Measurements from ENCODE around the gene REP15. TPM values are rescaled to one million over a fixed set of nuclear protein-coding genes. Genes with fewer than 3 reads are reported as not detected.

Gene REP15
- total RNA-seq, 1 experiment from 2014 or later = 0.26 TPM

DNA sequence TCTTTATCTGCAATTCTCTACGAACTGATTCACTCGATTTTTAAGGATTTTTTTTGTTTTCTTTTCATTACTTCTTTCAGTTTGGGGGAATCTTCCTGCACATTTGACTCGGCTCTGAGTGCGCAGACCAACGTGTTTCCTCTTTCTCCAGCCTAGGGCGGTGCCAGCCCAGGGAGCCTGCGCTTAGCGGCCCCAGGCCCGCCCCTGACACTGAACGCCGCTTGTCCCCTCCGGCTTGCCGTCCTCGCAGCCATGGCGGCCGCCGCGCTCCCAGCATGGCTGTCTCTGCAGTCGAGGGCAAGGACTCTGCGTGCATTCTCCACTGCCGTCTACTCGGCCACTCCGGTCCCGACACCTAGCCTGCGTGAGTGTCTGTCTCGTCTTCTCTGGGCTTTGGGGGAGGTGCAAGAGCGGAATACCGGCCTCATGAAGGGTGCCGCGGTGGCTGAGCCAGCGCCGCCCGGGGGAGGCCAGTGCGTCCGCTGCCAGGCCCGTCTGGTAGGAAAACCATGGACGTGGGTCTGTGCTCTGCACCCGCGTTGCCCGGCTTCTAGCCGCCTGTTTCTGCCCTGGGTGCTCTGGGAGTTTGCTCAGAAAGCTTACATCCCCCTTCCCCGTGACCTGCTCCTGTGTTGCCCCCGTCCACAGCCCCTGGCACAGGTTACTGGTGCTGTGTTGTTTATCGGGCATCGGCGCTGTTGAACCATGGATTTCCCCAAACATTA is 14.5 kb downstream of the REP15 start, which contains the start of gene MRPS35 (continued):
- TF ChIP-seq ZBTB21 (CRISPR knock-in tag; IDR thresholded peaks at IDR 0.05; ENCODE audit: borderline replicate concordance) = no peak
- TF ChIP-seq ZNF423 (CRISPR knock-in tag; IDR thresholded peaks at IDR 0.05) = no peak
- no peak for TF ChIP-seq JUN (CRISPR knock-in tag; IDR thresholded peaks at IDR 0.05)
- TF ChIP-seq ESRRA (CRISPR knock-in tag; IDR thresholded peaks at IDR 0.05; ENCODE audit: borderline replicate concordance) = peak; percentile 56; the same call in 1 of the 2 replicates
- TF ChIP-seq, protein P1, sequence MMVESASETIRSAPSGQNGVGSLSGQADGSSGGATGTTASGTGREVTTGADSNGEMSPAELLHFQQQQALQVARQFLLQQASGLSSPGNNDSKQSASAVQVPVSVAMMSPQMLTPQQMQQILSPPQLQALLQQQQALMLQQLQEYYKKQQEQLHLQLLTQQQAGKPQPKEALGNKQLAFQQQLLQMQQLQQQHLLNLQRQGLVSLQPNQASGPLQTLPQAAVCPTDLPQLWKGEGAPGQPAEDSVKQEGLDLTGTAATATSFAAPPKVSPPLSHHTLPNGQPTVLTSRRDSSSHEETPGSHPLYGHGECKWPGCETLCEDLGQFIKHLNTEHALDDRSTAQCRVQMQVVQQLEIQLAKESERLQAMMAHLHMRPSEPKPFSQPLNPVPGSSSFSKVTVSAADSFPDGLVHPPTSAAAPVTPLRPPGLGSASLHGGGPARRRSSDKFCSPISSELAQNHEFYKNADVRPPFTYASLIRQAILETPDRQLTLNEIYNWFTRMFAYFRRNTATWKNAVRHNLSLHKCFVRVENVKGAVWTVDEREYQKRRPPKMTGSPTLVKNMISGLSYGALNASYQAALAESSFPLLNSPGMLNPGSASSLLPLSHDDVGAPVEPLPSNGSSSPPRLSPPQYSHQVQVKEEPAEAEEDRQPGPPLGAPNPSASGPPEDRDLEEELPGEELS (CRISPR knock-in tag; IDR thresholded peaks at IDR 0.05) = no peak
- TF ChIP-seq CREM (CRISPR knock-in tag; IDR thresholded peaks at IDR 0.05) = peak; percentile 69
- no peak for TF ChIP-seq ZMAT4 (CRISPR knock-in tag; IDR thresholded peaks at IDR 0.05)
- no peak for TF ChIP-seq CBFB (CRISPR knock-in tag; IDR thresholded peaks at IDR 0.05; ENCODE audit: low read depth)
- no peak for TF ChIP-seq JAZF1 (CRISPR knock-in tag; IDR thresholded peaks at IDR 0.05)
- no peak for TF ChIP-seq TCF7 (CRISPR knock-in tag; IDR thresholded peaks at IDR 0.05; ENCODE audit: low read depth)
- no peak for TF ChIP-seq ZNF671 (CRISPR knock-in tag; IDR thresholded peaks at IDR 0.05)
- TF ChIP-seq KAT7 (CRISPR knock-in tag; IDR thresholded peaks at IDR 0.05; ENCODE audit: borderline replicate concordance) = peak; percentile 99
- TF ChIP-seq TEAD4 (CRISPR knock-in tag; IDR thresholded peaks at IDR 0.05) = no peak; the same call in 1 of the 2 replicates
- TF ChIP-seq SP1 (CRISPR knock-in tag; conservative IDR thresholded peaks at IDR 0.05) = peak; percentile 77
- 0 out of 2 replicates have a peak, but pooled peaks have one; percentile 24 for TF ChIP-seq USF2 (CRISPR knock-in tag; IDR thresholded peaks at IDR 0.05)
- no peak for TF ChIP-seq ZNF219 (CRISPR knock-in tag; IDR thresholded peaks at IDR 0.05; ENCODE audit: borderline replicate concordance)
- TF ChIP-seq, protein P2, sequence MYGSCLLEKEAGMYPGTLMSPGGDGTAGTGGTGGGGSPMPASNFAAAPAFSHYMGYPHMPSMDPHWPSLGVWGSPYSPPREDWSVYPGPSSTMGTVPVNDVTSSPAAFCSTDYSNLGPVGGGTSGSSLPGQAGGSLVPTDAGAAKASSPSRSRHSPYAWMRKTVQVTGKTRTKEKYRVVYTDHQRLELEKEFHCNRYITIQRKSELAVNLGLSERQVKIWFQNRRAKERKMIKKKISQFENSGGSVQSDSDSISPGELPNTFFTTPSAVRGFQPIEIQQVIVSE (CRISPR knock-in tag; IDR thresholded peaks at IDR 0.05; ENCODE audit: borderline replicate concordance) = no peak
- 0 out of 2 replicates have a peak, but pooled peaks have one; percentile 32 for TF ChIP-seq AR (CRISPR knock-in tag; IDR thresholded peaks at IDR 0.05)
- TF ChIP-seq GTF2I (CRISPR knock-in tag; conservative IDR thresholded peaks at IDR 0.05) = no peak
- TF ChIP-seq NR1H2 (CRISPR knock-in tag; IDR thresholded peaks at IDR 0.05) = no peak
- no peak; the same call in 1 of the 2 replicates for TF ChIP-seq RELA (CRISPR knock-in tag; IDR thresholded peaks at IDR 0.05; ENCODE audit: borderline replicate concordance)
- TF ChIP-seq ETV6 (CRISPR knock-in tag; IDR thresholded peaks at IDR 0.05) = peak; percentile 93
- no peak for TF ChIP-seq NR3C1 (CRISPR knock-in tag; conservative IDR thresholded peaks at IDR 0.05; ENCODE audit: low read depth)
- TF ChIP-seq PREB (CRISPR knock-in tag; IDR thresholded peaks at IDR 0.05; ENCODE audit: borderline replicate concordance) = no peak
- TF ChIP-seq ZBTB43 (CRISPR knock-in tag; IDR thresholded peaks at IDR 0.05) = peak; percentile 23; the same call in 1 of the 2 replicates
- TF ChIP-seq AFF4 (CRISPR knock-in tag; IDR thresholded peaks at IDR 0.05; ENCODE audit: borderline replicate concordance) = peak; percentile 76; the same call in 1 of the 2 replicates

All from WTC11 (cell line).